CD4-positive, alpha-beta memory T cell (primary cell): ENCODE results near the gene SIGLEC12. TPM values are rescaled to one million over a fixed set of nuclear protein-coding genes. Genes with fewer than 3 reads are reported as not detected.

Experiments used
- CTCF ChIA-PET: fragments of 350-600 bp; sonication (Branson Sonifier 250); formaldehyde crosslinking; loops from one replicate; lab custom pipeline; 2021; ENCODE audit warnings: inconsistent platforms; ENCODE audit not compliant: partially characterized antibody; lab: Charles Lee
- POLR2A ChIA-PET: fragments of 350-600 bp; sonication (Branson Sonifier 250); formaldehyde crosslinking; loops from one replicate; lab custom pipeline; 2021; ENCODE audit not compliant: partially characterized antibody; lab: Charles Lee
- DNase-seq, 5 donors: peaks; one replicate each; pipeline versions ENCODE4 v3.0.0 to v3.0.0-alpha.2; 2020 to 2022; ENCODE audit warnings: mixed read lengths in 1 of 5
- H3K27ac ChIP-seq: one replicate; pipeline ENCODE4 v1.7.0; 2013; ENCODE audit warnings: low read depth, low read length
- H3K27me3 ChIP-seq: 2 replicates; pipeline ENCODE4 v1.7.0; 2013; ENCODE audit warnings: mild to moderate bottlenecking, low read length, moderate library complexity; ENCODE audit not compliant: insufficient read depth
- H3K36me3 ChIP-seq: 2 replicates; pipeline ENCODE4 v1.7.0; 2013; ENCODE audit warnings: mild to moderate bottlenecking, low read length, moderate library complexity; ENCODE audit not compliant: insufficient read depth
- H3K4me1 ChIP-seq: 2 replicates; pipeline ENCODE4 v1.7.0; 2013; ENCODE audit warnings: mild to moderate bottlenecking, low read length, moderate library complexity; ENCODE audit not compliant: insufficient read depth
- H3K4me3 ChIP-seq, 2 donors: one replicate each; pipeline ENCODE4 v1.7.0; 2013; ENCODE audit warnings: low read length in 2 of 2, mild to moderate bottlenecking in 1 of 2
- H3K9me3 ChIP-seq, 2 donors: one replicate each; pipeline ENCODE4 v1.7.0; 2013; ENCODE audit warnings: low read length in 2 of 2, control low read depth in 1 of 2; ENCODE audit not compliant: control insufficient read depth in 1 of 2
- H3K27ac Mint-ChIP-seq, 7 donors: one replicate each; pipeline ENCODE4 v1.8.0; 2020 to 2021; ENCODE audit warnings: mixed read lengths in 7 of 7, mild to moderate bottlenecking in 6 of 7, inconsistent platforms in 3 of 7, moderate library complexity in 3 of 7
- H3K27me3 Mint-ChIP-seq, 2 donors: one replicate each; pipeline ENCODE4 v1.8.0; 2020 to 2021; ENCODE audit warnings: mixed read lengths in 2 of 2
- H3K36me3 Mint-ChIP-seq, 2 donors: one replicate each; pipeline ENCODE4 v1.8.0; 2020 to 2021; ENCODE audit warnings: mixed read lengths in 2 of 2, inconsistent platforms in 1 of 2, mild to moderate bottlenecking in 1 of 2
- H3K4me1 Mint-ChIP-seq, 4 donors: one replicate each; pipeline ENCODE4 v1.8.0; 2020 to 2021; ENCODE audit warnings: mixed read lengths in 4 of 4, mild to moderate bottlenecking in 1 of 4
- H3K4me3 Mint-ChIP-seq, 8 donors: one replicate each; pipeline ENCODE4 v1.8.0; 2020 to 2021; ENCODE audit warnings: mixed read lengths in 8 of 8, mild to moderate bottlenecking in 7 of 8, moderate library complexity in 6 of 8, inconsistent platforms in 3 of 8
- H3K9me3 Mint-ChIP-seq, 8 donors: one replicate each; pipeline ENCODE4 v1.8.0; 2020 to 2021; ENCODE audit warnings: mixed read lengths in 8 of 8, mild to moderate bottlenecking in 5 of 8, inconsistent platforms in 3 of 8, moderate library complexity in 1 of 8
- intact Hi-C: fragments of 100-400 bp; cut with micrococcal nuclease; formaldehyde crosslinking; loops from one replicate; pipeline ENCODE4 v1.15.1; 2023
- polyA plus RNA-seq, 2 donors: library from polyadenylated mRNA; unstranded; fragments of 300-500 nt; fragmentation: Illumina TruSeq; gene quantifications; one replicate each; pipeline ENCODE4 v1.2.3, GENCODE V29; 2021
- total RNA-seq, 2 experiments: library from RNA; stranded (reverse); gene quantifications; one replicate each; pipeline ENCODE4 v1.2.3, GENCODE V29; 2021

SIGLEC12 gene
- total and polyA plus RNA-seq, 4 experiments from 2014 or later, result not detected

DNA sequence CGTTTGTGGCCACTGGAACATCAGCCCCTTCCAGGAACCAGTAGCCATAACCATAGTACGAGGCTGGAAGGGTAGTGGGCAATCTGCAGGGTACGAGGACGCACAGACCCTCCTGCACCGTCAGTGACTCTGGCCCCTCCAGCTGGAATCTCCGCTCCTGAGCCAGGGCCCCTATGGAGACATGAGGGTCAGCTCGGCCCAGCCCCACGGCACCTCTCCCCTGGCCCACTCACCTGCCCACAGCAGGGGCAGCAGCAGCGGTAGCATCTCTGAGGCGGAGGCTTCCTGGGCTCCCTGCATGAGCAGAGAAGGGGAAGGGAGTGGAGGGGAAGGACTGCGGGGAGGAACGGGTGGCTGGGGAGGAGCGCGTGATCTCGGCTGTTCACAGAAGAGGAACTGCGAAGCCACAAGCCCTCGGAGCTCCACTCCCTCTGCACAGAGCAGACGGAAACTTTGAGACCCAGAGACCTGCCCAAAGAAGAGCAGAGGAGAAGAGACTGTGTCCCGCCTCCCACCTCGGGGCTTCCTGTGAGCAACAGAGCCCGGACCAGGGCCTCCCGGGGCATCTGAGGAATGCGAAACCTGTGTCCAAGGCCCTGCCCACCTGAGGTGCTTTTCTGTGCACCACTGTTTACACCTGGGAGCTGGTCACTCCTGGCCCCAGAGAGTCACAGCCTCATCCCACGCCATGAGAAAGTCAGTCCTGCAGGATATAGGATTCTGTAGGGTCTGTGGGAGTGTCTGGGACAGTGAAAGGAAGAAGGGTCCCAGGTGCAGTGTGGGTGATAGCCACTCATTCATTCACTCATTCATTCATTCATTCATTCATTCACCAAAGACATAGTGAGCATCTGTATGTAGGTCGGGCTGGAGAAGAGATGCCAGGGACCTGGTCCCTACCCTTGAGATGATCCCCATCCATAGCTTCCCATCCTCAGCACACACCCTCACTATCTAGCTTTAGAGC lies 30.0 kb upstream of the SIGLEC12 start, which contains the start of gene SIGLEC6:
TSS of gene SIGLEC6 (minus strand) at position 322 of the 967 bp plus-strand sequence. CDS start at position 300, 22 bp downstream.
- ChIA-PET CTCF (no interaction called here), POLR2A (no interaction called here)
- peaks cover 3% of the 10 kb centered on the region for H3K27me3 ChIP-seq
- Mint-ChIP-seq H3K27ac (no peak within 1 kb of the TSS), H3K4me3 (no peak within 1 kb of the TSS), H3K9me3 (peaks cover 0 to 24% (median 3%) of the 10 kb centered on the region in 8 donors), H3K4me1 (no peaks in the 10 kb centered on the region), H3K27me3 (peaks cover 24 to 49% of the 10 kb centered on the region in 2 donors), H3K36me3 (no peaks in the 10 kb centered on the region)
- DNase-seq, result no peak
- H3K27ac ChIP-seq, result no peak within 1 kb of the TSS
- H3K4me1 ChIP-seq, result no peaks in the 10 kb centered on the region
- H3K4me3 ChIP-seq, result no peak within 1 kb of the TSS
- no peaks in the 10 kb centered on the region for H3K36me3 ChIP-seq
- H3K9me3 ChIP-seq, result no peaks in the 10 kb centered on the region
- intact Hi-C loops, result no loop called here

DNA sequence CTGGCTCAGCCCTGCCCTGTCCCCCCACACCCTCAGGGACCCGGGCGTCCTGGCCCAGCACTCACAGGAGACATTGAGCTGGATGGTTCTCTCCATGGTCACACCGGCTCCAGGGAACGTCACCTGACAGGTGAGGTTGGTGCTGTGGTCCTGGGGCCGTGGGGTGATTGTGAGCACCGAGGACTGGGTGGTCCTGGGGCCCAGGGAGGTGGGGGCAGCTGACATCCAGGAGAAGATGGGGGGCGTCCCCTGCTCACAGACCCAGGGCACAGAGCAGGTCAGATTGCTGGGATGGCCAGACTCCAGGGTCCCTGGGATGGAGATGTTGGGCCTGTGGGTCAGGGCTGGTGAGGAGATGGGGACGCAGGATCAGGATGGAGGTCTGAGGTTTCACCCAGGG lies 29.0 kb upstream of the SIGLEC12 start:
- peaks cover 24 to 45% of the 10 kb centered on the region in 2 donors for H3K27me3 Mint-ChIP-seq
- ChIA-PET POLR2A (no interaction called here), CTCF (no interaction called here)
- H3K4me1 Mint-ChIP-seq, result no peaks in the 10 kb centered on the region
- Histone ChIP-seq H3K4me3 (no peak overlapping the region), H3K4me1 (no peaks in the 10 kb centered on the region), H3K27ac (no peak overlapping the region), H3K36me3 (no peaks in the 10 kb centered on the region), H3K9me3 (no peaks in the 10 kb centered on the region), H3K27me3 (peaks cover 3% of the 10 kb centered on the region)
- no peak overlapping the region for H3K4me3 Mint-ChIP-seq
- intact Hi-C loops, result no loop called here
- H3K9me3 Mint-ChIP-seq, result peaks cover 0 to 14% (median 0%) of the 10 kb centered on the region in 8 donors
- no peak overlapping the region for H3K27ac Mint-ChIP-seq
- no peaks in the 10 kb centered on the region for H3K36me3 Mint-ChIP-seq
- DNase-seq, result no peak

DNA sequence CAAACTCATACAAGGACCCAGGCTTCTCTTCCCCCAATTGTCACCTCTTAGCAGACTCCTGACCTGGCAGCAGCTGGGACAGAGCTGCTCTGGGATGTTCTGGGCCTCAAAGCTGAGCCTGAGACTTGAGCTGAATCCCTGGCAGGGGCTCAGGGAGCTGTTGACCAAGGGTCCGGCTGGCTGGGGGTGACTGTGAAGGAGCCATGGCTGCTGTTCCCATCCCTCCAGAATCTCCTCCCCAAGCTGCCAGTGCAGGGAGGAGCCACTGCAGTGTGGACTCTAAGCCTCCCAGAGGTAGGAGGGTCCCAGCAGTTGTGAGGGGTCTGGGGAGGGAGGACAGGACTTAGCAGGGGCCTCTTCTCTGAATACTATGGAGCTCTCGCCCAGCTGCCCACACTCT lies 27.7 kb upstream of the SIGLEC12 start:
- peaks cover 3% of the 10 kb centered on the region for H3K27me3 ChIP-seq
- intact Hi-C loops, result no loop called here
- H3K4me3 ChIP-seq, result no peak overlapping the region
- peaks cover 17 to 43% of the 10 kb centered on the region in 2 donors for H3K27me3 Mint-ChIP-seq
- POLR2A ChIA-PET, result no interaction called here
- H3K9me3 ChIP-seq, result no peaks in the 10 kb centered on the region
- peaks cover 0 to 2% (median 0%) of the 10 kb centered on the region in 8 donors for H3K9me3 Mint-ChIP-seq
- no peak for DNase-seq
- H3K36me3 ChIP-seq, result no peaks in the 10 kb centered on the region
- no peaks in the 10 kb centered on the region for H3K4me1 Mint-ChIP-seq
- CTCF ChIA-PET, result no interaction called here
- H3K4me3 Mint-ChIP-seq, result no peak overlapping the region
- no peaks in the 10 kb centered on the region for H3K36me3 Mint-ChIP-seq
- no peaks in the 10 kb centered on the region for H3K4me1 ChIP-seq
- H3K27ac Mint-ChIP-seq, result no peak overlapping the region
- H3K27ac ChIP-seq, result no peak overlapping the region

DNA sequence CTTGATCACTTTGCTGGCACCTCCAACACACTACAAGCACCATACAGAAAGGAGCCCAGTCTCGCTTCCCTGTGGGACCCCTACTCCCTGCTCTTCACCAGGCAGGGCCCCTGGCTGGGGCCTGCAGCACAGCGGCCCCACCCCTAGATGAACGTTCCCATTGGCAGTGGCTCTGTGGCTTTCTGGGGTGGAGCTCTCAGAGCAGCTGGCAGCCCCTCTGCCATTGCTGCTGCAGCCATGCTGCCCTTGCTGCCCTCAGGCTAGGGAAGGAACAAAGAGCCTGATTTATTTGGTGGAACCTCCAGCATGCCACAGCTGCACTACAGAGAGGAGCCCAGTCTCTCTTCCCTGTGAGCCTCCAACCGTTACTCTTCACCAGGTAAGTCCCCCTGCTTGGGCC lies 24.1 kb upstream of the SIGLEC12 start:
- Histone ChIP-seq H3K27me3 (peaks cover 3% of the 10 kb centered on the region), H3K36me3 (no peaks in the 10 kb centered on the region), H3K4me1 (no peaks in the 10 kb centered on the region), H3K4me3 (no peak overlapping the region), H3K27ac (no peak overlapping the region), H3K9me3 (no peaks in the 10 kb centered on the region)
- H3K4me1 Mint-ChIP-seq, result no peaks in the 10 kb centered on the region
- H3K27ac Mint-ChIP-seq, result no peak overlapping the region
- no peak for DNase-seq
- H3K9me3 Mint-ChIP-seq, result no peaks in the 10 kb centered on the region
- ChIA-PET CTCF (interaction anchor here (1.7 kb wide), 1 partner anchor 9 kb away, joined by 3 read pairs; no protein-coding TSS in a partner anchor), POLR2A (no interaction called here)
- no peak overlapping the region for H3K4me3 Mint-ChIP-seq
- H3K36me3 Mint-ChIP-seq, result no peaks in the 10 kb centered on the region
- intact Hi-C loops, result no loop called here
- peaks cover 8 to 33% of the 10 kb centered on the region in 2 donors for H3K27me3 Mint-ChIP-seq

DNA sequence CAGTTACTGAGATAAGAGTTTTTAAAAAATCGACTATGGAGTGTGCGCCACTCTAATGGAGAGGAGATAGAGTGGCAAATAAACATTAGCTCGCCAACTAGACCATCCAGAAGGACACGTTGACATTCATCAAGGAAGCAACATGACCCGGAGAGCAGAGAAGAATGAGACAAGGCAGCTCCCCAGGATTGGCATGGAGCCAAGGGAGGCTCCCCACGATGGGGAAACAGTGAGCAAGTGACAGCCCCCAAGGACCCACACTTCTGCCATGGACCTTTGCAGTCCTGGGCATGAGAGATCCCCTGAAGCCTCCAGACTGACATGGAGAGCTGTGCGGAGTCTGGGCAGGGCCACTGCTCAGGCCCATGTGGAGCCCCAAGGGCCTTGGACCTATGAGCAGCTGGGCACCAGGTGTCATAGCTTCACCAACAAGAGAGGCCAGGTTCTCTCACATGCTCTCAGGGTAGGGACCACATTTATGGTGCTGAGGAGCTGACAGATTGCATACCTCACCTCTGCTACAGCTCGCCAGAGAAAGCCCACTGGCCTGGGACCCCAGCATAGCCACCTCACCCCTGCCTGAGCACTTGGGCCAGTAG lies 23.2 kb upstream of the SIGLEC12 start:
- Mint-ChIP-seq H3K36me3 (no peaks in the 10 kb centered on the region), H3K27ac (no peak overlapping the region), H3K27me3 (peaks cover 11 to 32% of the 10 kb centered on the region in 2 donors), H3K4me3 (no peak overlapping the region), H3K4me1 (no peaks in the 10 kb centered on the region), H3K9me3 (no peaks in the 10 kb centered on the region)
- intact Hi-C loops, result no loop called here
- H3K4me1 ChIP-seq, result no peaks in the 10 kb centered on the region
- DNase-seq, result no peak
- no peak overlapping the region for H3K4me3 ChIP-seq
- H3K27ac ChIP-seq, result no peak overlapping the region
- no peaks in the 10 kb centered on the region for H3K9me3 ChIP-seq
- CTCF ChIA-PET, result interaction anchor here (1.7 kb wide), 1 partner anchor 8 kb away, joined by 3 read pairs; no protein-coding TSS in a partner anchor
- POLR2A ChIA-PET, result no interaction called here
- peaks cover 3% of the 10 kb centered on the region for H3K27me3 ChIP-seq
- no peaks in the 10 kb centered on the region for H3K36me3 ChIP-seq

DNA sequence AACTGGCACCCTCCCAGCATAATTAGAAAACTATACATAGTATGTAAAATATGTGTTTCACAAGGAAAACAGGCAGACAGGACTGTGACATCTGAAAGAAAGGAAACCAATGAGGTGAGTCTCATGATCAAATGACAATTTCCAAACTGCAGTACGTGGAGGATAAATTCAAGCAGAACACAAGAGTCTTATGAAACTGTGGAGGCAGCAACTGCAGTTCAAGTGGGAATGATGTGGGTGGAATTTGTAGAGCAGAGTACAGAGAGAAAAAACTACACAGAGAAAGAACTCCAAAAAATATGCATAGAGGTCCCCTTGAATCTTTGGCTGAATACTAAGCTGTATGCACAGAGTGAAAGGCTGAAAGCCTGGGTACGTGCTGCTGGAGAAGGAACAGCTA lies 20.2 kb upstream of the SIGLEC12 start:
- ChIA-PET POLR2A (no interaction called here), CTCF (interaction anchor here (0.9 kb wide), 2 partner anchors 8 to 100 kb away, joined by 3 to 4 read pairs; no protein-coding TSS in a partner anchor)
- Mint-ChIP-seq H3K4me3 (no peak overlapping the region), H3K27me3 (peaks cover 18 to 19% of the 10 kb centered on the region in 2 donors), H3K36me3 (no peaks in the 10 kb centered on the region), H3K4me1 (no peaks in the 10 kb centered on the region), H3K27ac (no peak overlapping the region), H3K9me3 (peaks cover 0 to 3% (median under 1%) of the 10 kb centered on the region in 8 donors)
- intact Hi-C loops, result no loop called here
- DNase-seq, result no peak
- Histone ChIP-seq H3K4me1 (no peaks in the 10 kb centered on the region), H3K36me3 (no peaks in the 10 kb centered on the region), H3K9me3 (no peaks in the 10 kb centered on the region), H3K27me3 (no peaks in the 10 kb centered on the region), H3K4me3 (no peak overlapping the region), H3K27ac (no peak overlapping the region)

DNA sequence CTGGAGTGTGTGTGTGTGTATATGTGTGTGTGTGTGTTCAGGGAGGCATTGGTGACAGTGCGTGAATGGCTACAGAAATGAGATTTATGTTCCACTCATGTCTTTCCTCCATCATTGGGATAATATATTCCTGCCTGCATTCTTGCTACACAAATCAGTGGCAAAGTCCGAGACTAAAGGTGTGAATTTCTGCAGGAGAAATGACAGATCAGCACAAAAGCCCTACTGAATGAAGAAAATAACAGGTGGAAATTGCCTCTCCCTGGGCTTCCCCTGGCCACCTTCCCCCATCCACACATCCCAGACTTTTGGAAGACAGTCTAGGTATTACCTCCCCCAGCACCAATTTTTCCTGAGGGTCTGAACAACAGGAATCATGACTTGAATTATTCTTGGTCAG lies 19.8 kb upstream of the SIGLEC12 start:
- peaks cover 0 to 3% (median under 1%) of the 10 kb centered on the region in 8 donors for H3K9me3 Mint-ChIP-seq
- intact Hi-C loops, result no loop called here
- H3K27ac Mint-ChIP-seq, result no peak overlapping the region
- H3K4me1 Mint-ChIP-seq, result no peaks in the 10 kb centered on the region
- CTCF ChIA-PET, result no interaction called here
- H3K36me3 Mint-ChIP-seq, result no peaks in the 10 kb centered on the region
- no peaks in the 10 kb centered on the region for H3K36me3 ChIP-seq
- no peak overlapping the region for H3K4me3 ChIP-seq
- no peak for DNase-seq
- H3K4me1 ChIP-seq, result no peaks in the 10 kb centered on the region
- peaks cover 18 to 19% of the 10 kb centered on the region in 2 donors for H3K27me3 Mint-ChIP-seq
- H3K27me3 ChIP-seq, result no peaks in the 10 kb centered on the region
- POLR2A ChIA-PET, result no interaction called here
- no peaks in the 10 kb centered on the region for H3K9me3 ChIP-seq
- no peak overlapping the region for H3K27ac ChIP-seq
- no peak overlapping the region for H3K4me3 Mint-ChIP-seq
